Endothelial cell of umbilical vein (primary cell): ENCODE measurements around the gene GALNT9.

Experiments
- EZH2 ChIP-seq: IDR thresholded peaks from 2 replicates; pipeline ENCODE4 v1.6.1; 2012; ENCODE audit warnings: borderline replicate concordance, low read depth, mild to moderate bottlenecking, moderate library complexity, low read length, inconsistent platforms; ENCODE audit not compliant: severe bottlenecking
- MYC ChIP-seq: IDR thresholded peaks from one replicate; pipeline ENCODE4 v1.6.1; 2011; ENCODE audit warnings: mild to moderate bottlenecking, low read depth, low read length
- POLR2AphosphoS5 ChIP-seq: IDR thresholded peaks from 2 replicates; pipeline ENCODE4 v1.6.1; 2012; ENCODE audit warnings: low read depth, mild to moderate bottlenecking, control low read depth, low read length, moderate library complexity; ENCODE audit not compliant: insufficient read depth
- TF ChIP-seq, protein P1 (sequence below), 2 donors: IDR thresholded peaks; 1 replicate in 1 of 2; 2 replicates in 1 of 2; pipeline ENCODE4 v1.5.1; 2011; ENCODE audit warnings: low read length in 2 of 2, mild to moderate bottlenecking in 2 of 2, moderate library complexity in 2 of 2, control low read depth in 1 of 2, inconsistent platforms in 1 of 2, low read depth in 1 of 2; ENCODE audit not compliant: insufficient read depth in 1 of 2; ENCODE audit errors: extremely low read depth in 1 of 2
- TF ChIP-seq, protein P2 (sequence below): IDR thresholded peaks from 2 replicates; pipeline ENCODE4 v1.6.1; 2011; ENCODE audit not compliant: insufficient read depth, insufficient read length

DNA sequence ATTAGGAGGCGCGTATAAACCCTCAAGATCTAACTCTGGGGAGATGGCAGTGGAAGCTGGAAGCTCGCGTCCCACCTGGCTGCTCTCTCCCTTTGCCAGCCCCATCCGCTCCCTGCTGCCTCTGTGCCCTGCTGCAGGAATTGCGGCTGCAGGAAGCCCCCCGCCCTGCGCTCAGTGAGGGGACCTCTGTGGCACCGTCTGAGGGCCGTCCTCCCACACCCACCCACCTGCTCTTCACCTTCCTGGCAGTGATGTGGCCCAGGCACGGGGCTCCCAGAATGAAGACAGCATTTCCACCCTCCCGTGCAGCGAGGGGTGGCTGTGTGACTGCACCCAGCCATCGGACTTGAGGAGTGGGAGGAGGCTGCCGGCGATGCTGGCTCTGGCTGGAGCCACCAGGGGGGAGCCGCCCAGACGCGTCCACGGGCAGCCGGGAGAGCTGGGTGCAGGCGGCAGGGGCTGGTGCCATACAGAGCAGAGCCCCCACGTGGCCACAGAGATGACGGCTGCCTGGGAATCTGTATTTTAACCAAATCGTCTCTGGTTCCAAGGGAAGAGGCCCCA lies 28.3 kb upstream of the GALNT9 start:
- TF ChIP-seq, protein P1, sequence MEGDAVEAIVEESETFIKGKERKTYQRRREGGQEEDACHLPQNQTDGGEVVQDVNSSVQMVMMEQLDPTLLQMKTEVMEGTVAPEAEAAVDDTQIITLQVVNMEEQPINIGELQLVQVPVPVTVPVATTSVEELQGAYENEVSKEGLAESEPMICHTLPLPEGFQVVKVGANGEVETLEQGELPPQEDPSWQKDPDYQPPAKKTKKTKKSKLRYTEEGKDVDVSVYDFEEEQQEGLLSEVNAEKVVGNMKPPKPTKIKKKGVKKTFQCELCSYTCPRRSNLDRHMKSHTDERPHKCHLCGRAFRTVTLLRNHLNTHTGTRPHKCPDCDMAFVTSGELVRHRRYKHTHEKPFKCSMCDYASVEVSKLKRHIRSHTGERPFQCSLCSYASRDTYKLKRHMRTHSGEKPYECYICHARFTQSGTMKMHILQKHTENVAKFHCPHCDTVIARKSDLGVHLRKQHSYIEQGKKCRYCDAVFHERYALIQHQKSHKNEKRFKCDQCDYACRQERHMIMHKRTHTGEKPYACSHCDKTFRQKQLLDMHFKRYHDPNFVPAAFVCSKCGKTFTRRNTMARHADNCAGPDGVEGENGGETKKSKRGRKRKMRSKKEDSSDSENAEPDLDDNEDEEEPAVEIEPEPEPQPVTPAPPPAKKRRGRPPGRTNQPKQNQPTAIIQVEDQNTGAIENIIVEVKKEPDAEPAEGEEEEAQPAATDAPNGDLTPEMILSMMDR (IDR thresholded peaks at IDR 0.05; ENCODE audit: extremely low read depth in 1 of 2, insufficient read depth in 1 of 2, low read depth in 1 of 2, low read length in 2 of 2), result no peak
- no peak for TF ChIP-seq EZH2
- TF ChIP-seq MYC, result no peak
- no peak for TF ChIP-seq POLR2AphosphoS5
- TF ChIP-seq, protein P2, sequence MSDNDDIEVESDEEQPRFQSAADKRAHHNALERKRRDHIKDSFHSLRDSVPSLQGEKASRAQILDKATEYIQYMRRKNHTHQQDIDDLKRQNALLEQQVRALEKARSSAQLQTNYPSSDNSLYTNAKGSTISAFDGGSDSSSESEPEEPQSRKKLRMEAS, result no peak
